GM10248 (cell line): ENCODE results near the gene RHD.
A peak's percentile ranks its signal among the peaks of the same experiment; 100 is the strongest.
"Not testable (repeated sequence)": the region's sequence is repeated elsewhere in the genome, so short reads cannot be mapped to it uniquely, and the experiment has no call there.

Experiments
- CTCF ChIA-PET: fragments of 300-600 bp; sonication (Branson Sonifier 250); formaldehyde crosslinking; extraction: SDS; loops from one replicate; lab custom pipeline; 2021; ENCODE audit warnings: antibody characterized with exemption; lab: Yijun Ruan, JAX
- POLR2A ChIA-PET: fragments of 350-650 bp; sonication (Branson Sonifier 250); formaldehyde crosslinking; extraction: SDS; loops from one replicate; lab custom pipeline; 2020; ENCODE audit warnings: antibody characterized with exemption; lab: Yijun Ruan, JAX
- DNase-seq: peaks from one replicate; pipeline ENCODE4 v3.0.0; 2012; ENCODE audit errors: extremely low spot score
- CTCF ChIP-seq: IDR thresholded peaks from 2 replicates; pipeline ENCODE4 v1.5.1; 2012; ENCODE audit warnings: mild to moderate bottlenecking, low read depth; ENCODE audit errors: extremely low read depth, missing control alignments, control extremely low read depth

RHD gene

GRCh38 chr1:25256578-25256965 is 15.7 kb upstream of the RHD start:
- DNase-seq, result no peak
- POLR2A ChIA-PET, result interaction anchor here (1.3 to 2.1 kb wide), 2 partner anchors 9 kb away, joined by 6 to 17 read pairs; partner anchors contain the start of gene RSRP1
- no peak for TF ChIP-seq CTCF
- CTCF ChIA-PET, result no interaction called here

GRCh38 chr1:25257196-25257595 is 15.1 kb upstream of the RHD start:
- no peak for DNase-seq
- CTCF ChIA-PET, result interaction anchor here (0.6 kb wide), 1 partner anchor 10 kb away, joined by 3 read pairs; the partner anchor contains the start of gene RSRP1
- POLR2A ChIA-PET, result interaction anchor here (2.1 kb wide), 1 partner anchor 10 kb away, joined by 17 read pairs; the partner anchor contains the start of gene RSRP1
- TF ChIP-seq CTCF, result no peak

- CTCF ChIA-PET, DNase-seq: not testable (repeated sequence)
Measured at GRCh38 chr1:25259813-25260212, 12.5 kb upstream of the RHD start.

GRCh38 chr1:25260336-25260735 is 12.0 kb upstream of the RHD start:
- POLR2A ChIA-PET, CTCF ChIA-PET, DNase-seq: not testable (repeated sequence)

More at GRCh38 chr1:25259813-25260212, 12.5 kb upstream of the RHD start:
- POLR2A ChIA-PET, result not testable (repeated sequence)

GRCh38 chr1:25266554-25267287 is 5.6 kb upstream of the RHD start:
- DNase-seq, CTCF ChIA-PET: not testable (repeated sequence)

GRCh38 chr1:25267288-25268142 is 4.8 kb upstream of the RHD start:
- POLR2A ChIA-PET, CTCF ChIA-PET: not testable (repeated sequence)
- DNase-seq, result peak; percentile 80

More at GRCh38 chr1:25266554-25267287, 5.6 kb upstream of the RHD start:
- POLR2A ChIA-PET, result not testable (repeated sequence)

GRCh38 chr1:25268143-25268760 is 4.1 kb upstream of the RHD start:
- POLR2A ChIA-PET, CTCF ChIA-PET, DNase-seq: not testable (repeated sequence)

GRCh38 chr1:25275648-25276047 is 3.3 kb downstream of the RHD start:
- DNase-seq, CTCF ChIA-PET, POLR2A ChIA-PET: not testable (repeated sequence)

GRCh38 chr1:25277295-25277694 is 5.0 kb downstream of the RHD start:
- CTCF ChIA-PET, POLR2A ChIA-PET, DNase-seq: not testable (repeated sequence)

- DNase-seq, POLR2A ChIA-PET, CTCF ChIA-PET: not testable (repeated sequence)
Measured at GRCh38 chr1:25278358-25278757, 6.0 kb downstream of the RHD start.

GRCh38 chr1:25278790-25279189 is 6.5 kb downstream of the RHD start:
- POLR2A ChIA-PET, DNase-seq, CTCF ChIA-PET: not testable (repeated sequence)

- CTCF ChIA-PET, POLR2A ChIA-PET: not testable (repeated sequence)
Measured at GRCh38 chr1:25279693-25280111, 7.4 kb downstream of the RHD start.

GRCh38 chr1:25285862-25286261 is 13.6 kb downstream of the RHD start:
- DNase-seq, POLR2A ChIA-PET, CTCF ChIA-PET: not testable (repeated sequence)

More at GRCh38 chr1:25279693-25280111, 7.4 kb downstream of the RHD start:
- DNase-seq, result not testable (repeated sequence)

- POLR2A ChIA-PET, DNase-seq, CTCF ChIA-PET: not testable (repeated sequence)
Measured at GRCh38 chr1:25287164-25287563, 14.9 kb downstream of the RHD start.

- DNase-seq, POLR2A ChIA-PET, CTCF ChIA-PET: not testable (repeated sequence)
Measured at GRCh38 chr1:25288573-25289101, 16.3 kb downstream of the RHD start.
